SK-N-SH (cell line): ENCODE results near the gene KRT20.

Experiments
- CTCF ChIP-seq: fragments of 200-600 bp; sonication (generic); IDR thresholded peaks from 2 replicates; pipeline ENCODE4 v1.6.1; 2017; ENCODE audit warnings: antibody characterized with exemption, mild to moderate bottlenecking, moderate library complexity
- EP300 ChIP-seq, 2 experiments: IDR thresholded peaks; 2 replicates each; pipeline versions ENCODE4 v1.4.0 to v1.6.1; 2012; ENCODE audit warnings: borderline replicate concordance in 1 of 2, low read depth in 1 of 2, low read length in 1 of 2
- EZH2phosphoT487 ChIP-seq: fragments of 200-600 bp; sonication (generic); IDR thresholded peaks from 2 replicates; pipeline ENCODE4 v1.6.1; 2017; ENCODE audit warnings: low read depth, mixed run types, mild to moderate bottlenecking, antibody characterized with exemption, moderate library complexity, borderline replicate concordance
- FOXM1 ChIP-seq: IDR thresholded peaks from 2 replicates; pipeline ENCODE4 v1.4.0; 2012; ENCODE audit warnings: low read depth, mild to moderate bottlenecking
- GABPA ChIP-seq: IDR thresholded peaks from 2 replicates; pipeline ENCODE4 v1.4.0; 2012; ENCODE audit warnings: low read depth, mild to moderate bottlenecking
- NRF1 ChIP-seq: IDR thresholded peaks from 2 replicates; pipeline ENCODE4 v1.6.1; 2012; ENCODE audit warnings: low read depth, mild to moderate bottlenecking, low read length
- POLR2AphosphoS5 ChIP-seq: IDR thresholded peaks from 2 replicates; pipeline ENCODE4 v1.6.1; 2012; ENCODE audit warnings: low read depth, low read length
- RAD21 ChIP-seq: IDR thresholded peaks from 2 replicates; pipeline ENCODE4 v1.6.1; 2012; ENCODE audit warnings: mild to moderate bottlenecking, low read length
- RXRA ChIP-seq: IDR thresholded peaks from 2 replicates; pipeline ENCODE4 v1.4.0; 2012; ENCODE audit warnings: low read depth, mild to moderate bottlenecking, borderline replicate concordance
- SMC3 ChIP-seq: IDR thresholded peaks from 2 replicates; pipeline ENCODE4 v1.6.1; 2012; ENCODE audit warnings: low read depth, low read length, improper control_type of control experiment
- TAF1 ChIP-seq: IDR thresholded peaks from 2 replicates; pipeline ENCODE4 v1.6.1; 2012; ENCODE audit warnings: low read depth, mild to moderate bottlenecking, low read length, moderate library complexity, borderline replicate concordance
- YY1 ChIP-seq: IDR thresholded peaks from 2 replicates; pipeline ENCODE4 v1.4.0; 2012; ENCODE audit warnings: low read depth, mild to moderate bottlenecking
- TF ChIP-seq, protein P1 (sequence below): fragments of 150-350 bp; IDR thresholded peaks from 2 replicates; pipeline ENCODE4 v1.6.1; 2017; ENCODE audit warnings: antibody characterized with exemption, low read length, low read depth, borderline replicate concordance

DNA sequence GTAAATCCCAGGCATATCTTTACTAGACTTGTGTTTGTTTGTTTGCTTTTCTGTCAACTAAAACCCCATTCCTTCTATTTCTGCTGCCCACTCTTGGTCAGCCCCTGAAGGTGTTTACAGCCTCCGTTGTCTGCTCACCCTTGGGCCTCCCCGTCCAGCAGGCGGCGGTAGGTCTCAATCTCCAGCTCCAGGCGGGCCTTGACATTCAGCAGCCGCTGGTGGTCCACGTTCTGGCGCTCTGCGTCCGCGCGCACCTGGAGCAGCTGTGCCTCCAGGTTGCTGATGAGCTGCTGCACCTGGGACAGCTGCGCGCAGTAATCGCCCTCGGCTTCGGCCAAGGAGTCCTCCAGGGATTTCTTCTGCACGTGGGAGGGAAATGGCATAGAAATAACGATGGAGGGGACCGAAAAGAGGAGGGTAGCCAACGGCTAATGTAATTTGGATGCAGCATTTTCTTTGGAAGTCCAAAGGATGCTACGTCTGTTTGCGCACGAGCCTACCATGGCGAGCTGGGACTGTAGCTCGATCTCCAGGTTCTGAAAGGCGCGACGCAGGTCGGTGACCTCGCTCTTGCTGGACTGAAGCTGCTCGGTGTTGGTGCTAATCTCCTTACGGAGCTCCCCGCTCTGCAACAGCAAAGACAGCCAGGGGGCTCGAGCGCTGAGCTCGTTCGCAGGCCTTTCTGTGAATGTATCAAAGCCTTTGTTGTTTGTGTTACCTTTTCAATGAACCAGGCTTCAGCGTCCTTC lies 21.9 kb downstream of the KRT20 start:
- peak; percentile 22; the same call in 1 of the 2 replicates for TF ChIP-seq CTCF
- no peak for TF ChIP-seq EP300 (IDR thresholded peaks at IDR 0.05; ENCODE audit: borderline replicate concordance in 1 of 2, low read depth in 1 of 2, low read length in 1 of 2)
- TF ChIP-seq SMC3: no peak
- no peak for TF ChIP-seq TAF1
- no peak for TF ChIP-seq YY1
- TF ChIP-seq RAD21: no peak
- TF ChIP-seq POLR2AphosphoS5: no peak
- TF ChIP-seq RXRA: no peak
- no peak for TF ChIP-seq EZH2phosphoT487
- TF ChIP-seq, protein P1, sequence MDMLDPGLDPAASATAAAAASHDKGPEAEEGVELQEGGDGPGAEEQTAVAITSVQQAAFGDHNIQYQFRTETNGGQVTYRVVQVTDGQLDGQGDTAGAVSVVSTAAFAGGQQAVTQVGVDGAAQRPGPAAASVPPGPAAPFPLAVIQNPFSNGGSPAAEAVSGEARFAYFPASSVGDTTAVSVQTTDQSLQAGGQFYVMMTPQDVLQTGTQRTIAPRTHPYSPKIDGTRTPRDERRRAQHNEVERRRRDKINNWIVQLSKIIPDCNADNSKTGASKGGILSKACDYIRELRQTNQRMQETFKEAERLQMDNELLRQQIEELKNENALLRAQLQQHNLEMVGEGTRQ: no peak
- no peak for TF ChIP-seq FOXM1
- TF ChIP-seq GABPA: no peak
- TF ChIP-seq NRF1: no peak
